ENCODE results near the gene TRIML1. TPM values are rescaled to one million over a fixed set of nuclear protein-coding genes. Genes with fewer than 3 reads are reported as not detected.

Gene TRIML1
- polyA plus RNA-seq, 3 donors from 2014 or later = not detected

Other genes with a start within 250 kb of the TRIML1 start
- not detected for gene ZFP42, start 143.7 kb upstream of the TRIML1 start, polyA plus RNA-seq
- gene TRIML2, start 29.8 kb upstream of the TRIML1 start, polyA plus RNA-seq = not detected